HCEC 1CT (cell line): Measurements from ENCODE around the gene DNM2.
"Not testable (repeated sequence)": the region's sequence is repeated elsewhere in the genome, so short reads cannot be mapped to it uniquely, and the experiment has no call there.

Experiments used
- DNase-seq: peaks from one replicate; pipeline ENCODE4 v3.0.0-alpha.2; 2017

DNM2 gene

DNA sequence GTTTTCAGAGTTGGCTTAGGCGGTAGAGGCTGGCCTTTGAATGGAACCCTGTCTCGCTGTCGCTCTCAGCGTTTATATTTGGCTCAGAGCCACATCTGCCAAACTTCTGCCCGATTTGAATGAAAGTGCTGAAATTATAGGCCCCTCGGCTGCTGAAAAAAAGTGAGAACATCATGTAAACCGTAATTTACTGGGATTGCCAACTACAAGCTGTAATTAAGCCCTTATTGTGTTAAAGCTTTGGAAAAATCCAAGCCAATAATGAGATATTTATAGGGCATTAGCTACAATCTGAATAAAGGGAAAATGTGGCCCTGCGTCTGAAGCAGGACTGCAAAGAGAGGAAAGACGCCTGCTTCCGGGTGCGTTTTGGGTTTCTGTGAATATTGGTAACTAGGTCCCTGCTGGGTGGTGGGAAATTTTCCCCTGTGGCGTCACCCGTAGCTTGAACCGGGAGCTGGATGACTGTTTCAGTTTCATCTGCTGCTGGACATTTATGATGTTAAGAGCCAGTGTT is 9.9 kb downstream of the DNM2 start:
- no peak for DNase-seq

DNA sequence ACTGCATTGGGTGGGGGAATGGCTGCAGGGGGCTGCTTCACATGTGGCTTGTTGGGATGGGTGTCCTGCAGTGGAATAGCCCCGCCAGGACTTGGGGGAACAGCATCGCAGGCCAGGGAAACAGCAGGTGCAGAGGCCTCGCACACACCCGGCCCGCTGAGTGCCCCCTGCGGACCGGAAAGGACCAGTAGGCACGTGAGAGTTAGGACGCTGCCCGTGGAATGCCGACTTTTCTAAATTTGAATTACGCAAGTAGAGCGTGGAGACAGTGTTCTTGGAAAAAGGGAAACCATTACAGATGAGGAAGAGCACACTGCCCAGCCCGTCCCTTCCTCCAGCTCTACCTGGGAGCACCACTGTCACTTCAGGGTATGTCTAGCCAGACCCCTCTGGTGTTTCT is 11.5 kb downstream of the DNM2 start:
- no peak for DNase-seq

DNA sequence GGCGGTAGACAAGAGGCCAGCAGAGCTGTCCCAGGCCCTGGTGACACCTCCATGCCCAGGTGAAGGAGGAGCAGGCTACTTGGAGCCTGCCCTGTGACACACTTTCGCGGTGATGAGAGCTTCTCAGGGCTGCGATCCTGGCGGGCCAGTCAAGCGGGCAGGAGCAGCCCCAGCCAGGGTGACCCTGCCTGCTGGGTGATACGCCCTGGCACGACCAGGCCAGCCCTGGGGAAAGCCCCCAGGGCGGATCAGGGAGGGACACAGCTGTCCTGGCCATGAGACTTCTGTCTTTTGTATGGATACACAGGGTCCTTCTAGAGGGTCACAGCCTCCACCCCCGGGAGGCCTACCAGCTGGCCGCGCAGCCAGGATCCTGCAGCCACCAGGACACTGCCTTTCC is 13.1 kb downstream of the DNM2 start:
- DNase-seq: no peak

DNA sequence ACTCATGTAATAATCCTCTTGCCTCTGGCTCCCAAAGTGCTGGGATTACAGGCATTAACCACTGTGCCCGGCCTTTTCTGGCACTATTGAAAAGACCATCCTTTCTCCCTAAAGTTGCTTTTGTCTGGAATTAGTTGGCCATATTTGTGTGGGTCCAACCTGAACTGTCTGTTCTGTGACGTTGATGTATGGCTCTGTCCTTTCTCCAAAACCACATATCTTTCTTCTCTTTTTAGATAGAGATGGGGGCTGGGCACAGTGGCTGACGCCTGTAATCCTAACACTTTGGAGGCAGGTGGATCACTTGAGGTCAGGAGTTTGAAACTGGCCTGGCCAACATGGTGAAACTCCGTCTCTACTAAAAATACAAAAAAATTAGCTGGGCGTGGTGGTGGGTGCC is 17.9 kb downstream of the DNM2 start:
- DNase-seq: no peak

DNA sequence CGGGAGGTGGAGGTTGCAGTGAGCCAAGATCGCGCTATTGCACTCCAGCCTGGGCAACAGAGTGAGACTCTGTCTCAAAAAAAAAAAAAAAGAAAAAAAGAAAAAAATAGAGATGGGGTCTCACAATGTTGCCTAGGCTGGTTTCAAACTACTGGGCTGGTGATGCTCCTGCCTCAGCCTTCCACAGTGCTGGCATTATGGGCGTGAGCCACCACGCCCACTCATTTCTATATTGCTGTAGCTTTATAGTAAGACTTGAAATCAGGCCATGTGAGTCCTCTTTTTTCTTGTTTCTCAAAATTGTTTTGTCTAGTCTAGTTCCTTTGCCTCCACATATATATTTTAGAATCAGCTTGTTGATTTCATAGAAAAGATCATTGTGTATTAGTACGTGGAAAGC is 18.3 kb downstream of the DNM2 start:
- DNase-seq: no peak

DNA sequence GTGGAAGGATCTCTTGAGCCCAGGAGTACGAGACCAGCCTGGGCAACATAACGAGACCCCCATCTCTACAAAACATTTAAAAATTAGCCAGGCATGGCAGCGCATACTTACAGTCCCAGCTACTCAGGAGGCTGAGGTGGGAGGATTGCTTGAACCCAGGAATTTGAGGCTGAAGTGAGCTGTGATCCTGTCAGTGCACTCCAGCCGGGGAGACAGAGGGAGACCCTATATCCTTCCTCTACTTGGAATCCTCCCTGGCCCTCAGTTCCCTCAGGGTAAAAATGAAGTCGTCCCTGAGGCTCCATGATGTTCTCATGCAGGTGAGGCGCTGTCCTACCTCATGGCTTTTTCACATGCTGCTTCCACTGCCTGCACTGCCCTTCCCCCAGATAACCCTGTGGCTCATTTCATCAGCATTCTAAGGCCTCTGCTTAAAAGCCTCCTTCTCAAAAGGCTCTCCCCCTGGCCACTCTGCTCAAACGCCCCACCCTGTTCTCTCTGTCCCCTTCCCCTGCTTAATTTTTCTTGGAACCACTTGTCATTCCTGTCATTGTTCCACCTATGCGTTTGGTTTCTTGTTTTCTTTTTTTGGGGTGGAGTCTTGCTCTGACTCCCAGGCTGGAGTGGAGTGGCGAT is 19.2 kb downstream of the DNM2 start:
- no peak for DNase-seq

DNA sequence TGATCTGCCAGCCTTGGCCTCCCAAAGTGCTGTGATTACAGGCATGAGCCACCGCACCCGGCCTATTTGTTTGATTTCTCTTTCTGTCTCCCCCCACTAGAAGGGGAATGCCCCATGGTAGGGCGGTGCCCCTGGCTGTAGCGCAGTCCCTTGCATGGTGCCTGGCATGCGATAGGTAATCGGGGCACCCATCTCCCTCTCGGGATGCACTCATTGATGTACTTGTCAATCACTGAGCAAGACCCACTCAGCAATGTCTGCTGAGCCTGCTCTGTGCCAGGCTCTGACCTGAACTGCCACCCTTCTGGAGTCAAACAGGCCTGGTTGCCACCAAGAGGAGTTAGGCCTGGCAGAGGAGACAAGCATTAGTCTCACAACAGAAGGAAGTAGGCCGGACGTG is 19.8 kb downstream of the DNM2 start:
- DNase-seq: no peak

DNA sequence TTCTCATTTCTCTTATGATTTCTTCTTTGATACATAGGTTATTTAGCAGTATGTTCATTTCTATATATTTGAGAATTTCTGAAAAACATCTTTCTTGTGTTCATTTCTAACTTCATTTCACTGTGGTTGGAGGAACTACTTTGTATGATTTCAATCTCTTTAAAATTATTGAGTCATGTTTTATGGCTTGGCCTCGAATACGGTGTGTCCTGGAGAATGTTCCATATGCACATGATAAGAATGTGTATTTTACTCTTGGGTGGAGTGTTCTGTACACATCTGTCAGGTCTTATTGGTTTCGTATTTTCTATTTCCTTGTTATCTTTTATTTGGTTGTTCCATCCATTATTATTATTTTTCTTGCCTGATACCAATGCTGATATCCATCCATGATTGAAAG is 22.9 kb downstream of the DNM2 start:
- no peak for DNase-seq

DNA sequence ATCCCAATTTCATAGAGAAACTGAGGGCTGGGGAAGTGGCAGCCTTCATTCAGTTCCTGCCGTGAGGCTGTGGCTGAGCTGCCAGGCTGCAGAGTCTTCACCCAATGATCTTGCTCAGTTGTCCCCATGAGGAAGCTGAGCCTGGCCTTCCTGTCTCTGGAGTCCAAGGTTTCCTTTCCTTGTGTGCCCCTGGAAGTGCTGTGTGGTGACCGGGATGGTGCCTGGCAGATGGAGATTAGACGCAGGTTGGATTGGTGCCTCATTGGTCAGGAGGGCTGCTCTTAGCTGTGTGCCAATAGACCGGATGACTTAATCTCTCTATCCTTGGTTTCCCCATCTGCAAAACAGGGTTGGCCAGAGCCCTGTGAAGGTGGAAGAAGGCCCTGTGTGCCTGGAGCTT is 24.6 kb downstream of the DNM2 start:
- DNase-seq: no peak

DNA sequence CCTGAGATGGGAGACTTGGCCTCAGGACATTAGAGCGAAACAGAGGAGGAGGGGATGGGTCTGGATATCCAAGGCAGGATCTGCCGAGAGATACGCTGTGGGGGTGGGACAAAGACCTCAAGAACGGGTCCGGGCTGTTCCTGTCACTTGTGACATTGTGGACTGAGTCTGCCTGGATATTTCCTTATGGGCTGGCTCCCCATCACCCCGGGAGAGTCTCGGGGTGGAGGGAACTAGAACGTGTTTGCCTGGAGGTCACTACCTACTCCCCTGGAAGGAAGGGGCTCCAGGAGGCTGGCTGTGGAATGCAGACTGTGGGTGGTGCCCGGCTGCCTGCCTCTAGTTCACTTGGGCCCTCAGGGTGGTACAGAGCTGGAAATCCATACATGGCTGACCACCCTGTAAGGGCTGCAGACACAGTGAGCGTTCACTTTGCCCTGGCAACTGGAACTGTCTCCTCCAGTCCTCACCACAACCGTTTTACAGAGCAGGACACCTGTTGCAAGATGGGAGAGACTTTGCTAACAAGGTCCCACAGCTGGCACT is 26.4 kb downstream of the DNM2 start:
- DNase-seq: no peak

DNA sequence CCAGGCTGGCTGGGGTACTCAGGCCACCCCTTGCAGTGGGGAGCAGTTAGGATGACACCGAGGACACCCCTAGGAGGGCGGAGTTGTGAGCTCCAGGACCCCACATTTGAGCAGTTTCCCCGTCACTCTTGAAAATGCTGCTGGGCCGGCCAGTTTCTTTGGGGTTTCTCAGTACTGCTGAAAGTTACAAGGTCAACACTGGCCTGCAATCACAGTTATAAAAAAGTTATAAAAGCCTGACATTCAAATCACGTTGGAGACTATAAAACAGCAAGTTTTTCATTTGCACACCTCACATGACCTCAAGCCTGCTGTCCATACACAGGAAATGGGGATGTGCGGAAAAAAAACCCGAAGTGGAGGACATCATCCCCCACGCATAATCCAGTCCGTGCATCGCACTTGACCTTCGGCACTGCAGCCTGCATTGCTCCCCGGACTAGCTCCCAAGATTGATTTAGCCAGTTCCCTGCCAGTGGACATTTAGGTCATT is 27.0 kb downstream of the DNM2 start:
- no peak for DNase-seq

DNA sequence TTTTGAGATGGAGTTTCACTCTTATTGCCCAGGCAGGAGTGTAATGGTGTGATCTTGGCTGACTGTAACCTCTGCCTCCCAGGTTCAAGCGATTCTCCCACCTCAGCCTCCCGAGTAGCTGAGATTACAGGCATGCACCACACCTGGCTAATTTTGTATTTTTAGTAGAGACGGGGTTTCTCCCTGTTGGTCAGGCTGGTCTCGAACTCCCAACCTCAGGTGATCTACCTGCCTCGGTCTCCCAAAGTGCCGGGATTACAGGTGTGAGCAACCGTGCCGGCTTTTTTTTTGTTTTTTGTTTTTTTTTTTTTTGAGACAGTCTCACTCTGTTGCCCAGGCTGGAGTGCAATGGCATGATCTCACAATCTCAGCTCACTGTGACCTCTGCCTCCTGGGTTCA is 28.6 kb downstream of the DNM2 start:
- not testable (repeated sequence) for DNase-seq

DNA sequence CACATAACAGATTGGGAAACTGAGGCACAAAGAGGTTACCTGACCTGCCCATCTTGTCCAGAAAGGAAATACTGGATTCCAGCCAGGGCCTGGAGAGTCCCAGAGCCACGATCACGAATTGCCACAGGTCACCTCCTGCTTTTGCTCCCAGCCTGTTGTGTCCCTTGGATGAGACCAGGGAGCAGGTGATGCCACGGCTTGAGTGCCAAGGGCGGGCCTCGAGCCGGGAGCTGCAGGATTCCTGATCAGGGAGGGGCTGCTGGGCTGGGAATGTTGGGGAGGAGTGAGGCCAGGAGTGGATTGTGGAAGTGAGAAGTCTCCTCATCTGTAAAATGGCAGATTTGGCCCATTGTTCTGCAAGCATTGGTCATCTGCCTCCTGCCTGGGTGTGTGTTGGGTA is 29.4 kb downstream of the DNM2 start:
- no peak for DNase-seq

DNA sequence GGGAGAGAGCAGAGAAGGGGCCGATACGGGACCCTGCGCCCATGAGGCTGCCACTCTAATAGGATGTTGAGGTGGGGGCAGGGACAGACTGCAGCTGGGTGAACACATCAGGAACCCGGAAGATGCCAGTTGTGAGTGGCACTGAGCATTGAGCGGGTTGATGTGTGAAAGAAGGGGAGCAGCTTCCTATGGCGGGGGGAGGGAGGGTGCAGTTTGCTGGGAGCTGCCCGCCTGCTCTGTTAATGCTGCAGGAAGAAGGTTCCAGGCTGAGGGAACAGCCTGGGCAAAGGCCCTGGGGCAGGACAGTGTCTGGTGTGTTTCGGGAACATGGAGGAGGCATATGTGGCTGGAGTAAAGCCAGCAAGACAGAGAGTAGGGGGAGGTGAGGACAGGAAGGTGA is 29.8 kb downstream of the DNM2 start:
- no peak for DNase-seq

DNA sequence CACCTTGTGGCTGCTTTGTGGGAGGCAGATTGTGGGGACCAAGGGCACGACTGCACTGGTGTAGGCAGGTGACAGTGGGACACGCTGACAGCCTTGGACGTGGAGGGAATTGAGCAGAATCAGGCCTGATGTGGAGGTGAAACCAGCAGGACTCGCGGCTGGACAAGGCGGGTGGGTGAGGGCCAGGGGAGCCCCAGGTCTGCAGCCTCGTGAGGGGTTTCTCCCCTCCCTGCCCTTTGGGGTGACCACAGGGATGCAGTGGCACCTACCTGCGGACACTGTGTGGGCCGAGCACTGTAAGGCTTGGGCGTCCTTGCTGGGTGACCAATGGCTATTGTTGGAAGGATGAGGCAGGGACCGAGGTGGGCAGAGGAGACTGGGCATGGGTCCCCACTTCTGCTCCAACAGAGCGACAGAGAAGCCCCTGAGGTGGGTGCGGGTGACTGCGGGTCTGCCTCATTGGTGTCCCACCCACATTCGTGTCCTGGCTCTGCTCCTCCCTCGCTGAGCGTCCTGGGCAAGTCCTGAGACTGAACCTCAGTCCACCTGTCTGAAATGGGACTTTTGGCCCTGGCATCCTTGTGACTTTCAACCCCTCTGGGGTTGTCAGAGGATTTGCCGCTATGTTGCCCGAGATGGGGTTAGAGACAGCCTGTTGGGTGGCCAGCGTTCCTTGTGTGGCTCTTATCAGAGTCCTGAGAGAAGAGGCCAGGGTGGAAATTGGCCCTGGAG is 30.5 kb downstream of the DNM2 start:
- DNase-seq: no peak

DNA sequence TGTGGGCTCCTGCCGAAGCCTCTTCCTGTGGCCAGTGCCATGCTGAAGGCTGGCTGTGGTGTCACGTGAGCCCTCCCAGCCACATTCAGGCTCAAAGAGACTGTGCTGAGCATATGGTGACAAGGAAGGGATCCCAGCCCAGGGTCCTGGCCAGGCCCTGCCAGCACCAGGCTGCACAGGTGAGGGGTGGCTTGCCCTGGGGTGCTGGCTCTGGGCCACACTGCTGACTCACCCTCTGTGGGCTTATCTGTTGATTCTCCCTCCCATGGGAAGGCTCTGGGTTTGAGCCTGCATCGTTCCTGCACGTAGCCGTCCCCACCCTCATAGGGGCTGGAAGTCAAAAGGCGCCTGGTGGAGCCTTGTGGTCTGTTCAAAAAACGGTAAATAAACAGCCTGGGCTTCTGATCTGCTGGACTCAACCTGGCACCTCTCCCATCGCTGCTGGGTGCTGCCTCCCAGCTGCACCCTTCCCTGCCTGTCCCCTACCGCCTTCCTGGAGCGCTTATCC is 31.1 kb downstream of the DNM2 start:
- DNase-seq: no peak

DNA sequence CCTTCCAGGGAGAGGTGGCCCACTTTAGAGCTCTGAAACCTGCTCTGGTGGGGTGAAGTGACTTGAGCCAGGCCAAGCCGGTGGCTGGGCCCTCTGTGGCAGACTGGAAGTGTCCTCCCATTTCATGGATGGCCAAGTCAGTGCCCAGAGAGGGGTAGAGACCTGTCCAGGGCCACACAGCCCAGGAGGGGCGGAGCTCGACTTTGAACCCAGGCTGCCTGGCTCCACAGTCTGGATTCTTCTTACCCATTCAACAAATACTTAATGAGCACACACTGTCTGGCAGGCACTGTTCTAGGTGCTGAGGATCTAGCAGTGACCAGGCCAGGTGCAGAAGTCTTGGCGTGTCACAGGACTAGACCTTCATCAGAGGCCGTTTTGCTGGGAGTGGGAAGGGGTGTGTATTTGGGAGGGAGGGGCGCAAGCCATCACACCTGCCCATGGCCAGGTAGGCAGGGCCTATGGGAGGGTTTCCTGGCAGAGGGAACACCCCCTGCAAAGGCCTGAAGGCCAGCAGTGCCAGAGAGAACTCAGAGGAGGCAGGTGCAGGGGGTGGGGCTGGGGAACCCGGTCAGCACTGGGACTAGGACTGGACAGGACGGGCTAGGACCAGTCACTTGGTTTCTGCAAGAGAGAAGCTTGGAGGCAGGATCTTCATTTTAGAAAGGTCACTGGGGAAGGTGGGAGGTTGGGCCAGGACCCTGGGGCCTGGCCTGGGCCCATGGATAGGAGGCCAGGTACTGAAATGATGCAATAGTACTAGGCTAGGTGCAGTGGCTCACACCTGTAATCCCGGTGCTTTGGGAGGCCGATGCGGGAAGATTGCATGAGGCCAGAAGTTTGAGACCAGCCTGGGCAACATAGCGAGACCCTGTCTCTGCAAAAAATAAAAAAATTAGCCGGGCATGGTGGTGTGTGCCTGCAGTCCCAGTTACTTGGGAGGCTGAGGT is 31.8 kb downstream of the DNM2 start:
- no peak for DNase-seq

DNA sequence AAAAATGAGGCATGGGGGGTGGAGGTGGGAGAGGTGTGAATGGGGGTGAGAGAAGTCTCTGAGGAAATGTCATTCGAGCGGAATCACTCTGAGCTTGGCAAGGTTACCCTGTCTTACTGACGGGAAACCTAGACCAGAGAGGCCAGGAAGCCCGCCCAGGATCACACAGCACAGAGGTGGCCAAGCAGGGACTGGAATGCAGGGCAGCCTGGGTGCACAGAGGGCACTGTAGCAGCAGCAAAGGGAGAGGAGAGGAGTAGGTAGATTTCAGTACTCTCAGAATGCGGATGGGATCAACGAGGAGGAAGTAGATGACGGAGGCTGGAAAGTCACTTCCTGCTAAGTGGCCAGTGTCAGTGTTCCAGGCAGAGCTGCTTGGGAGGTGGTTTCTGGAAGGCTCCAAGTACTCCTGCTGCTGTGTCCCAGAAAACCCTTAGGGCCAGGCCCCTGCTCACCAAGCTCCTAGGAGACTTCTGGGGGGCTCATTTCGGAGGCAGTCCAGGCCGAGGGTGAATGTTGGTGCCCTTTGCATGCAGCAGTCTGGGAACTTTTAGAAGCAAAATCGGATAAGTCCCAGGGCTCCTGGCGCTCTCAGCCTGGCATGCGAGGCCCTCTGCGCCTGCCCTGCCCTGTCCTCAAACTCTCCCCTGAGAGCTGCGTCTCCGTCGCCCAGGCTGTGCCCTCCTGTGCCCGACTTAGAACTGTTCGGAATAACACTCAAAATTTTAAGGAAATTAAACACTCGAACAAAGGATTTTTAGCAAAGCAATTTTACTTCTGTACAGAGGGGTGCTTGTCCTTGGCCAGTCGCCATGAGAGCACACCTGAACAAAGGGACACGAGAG is 33.5 kb downstream of the DNM2 start:
- DNase-seq: no peak

DNA sequence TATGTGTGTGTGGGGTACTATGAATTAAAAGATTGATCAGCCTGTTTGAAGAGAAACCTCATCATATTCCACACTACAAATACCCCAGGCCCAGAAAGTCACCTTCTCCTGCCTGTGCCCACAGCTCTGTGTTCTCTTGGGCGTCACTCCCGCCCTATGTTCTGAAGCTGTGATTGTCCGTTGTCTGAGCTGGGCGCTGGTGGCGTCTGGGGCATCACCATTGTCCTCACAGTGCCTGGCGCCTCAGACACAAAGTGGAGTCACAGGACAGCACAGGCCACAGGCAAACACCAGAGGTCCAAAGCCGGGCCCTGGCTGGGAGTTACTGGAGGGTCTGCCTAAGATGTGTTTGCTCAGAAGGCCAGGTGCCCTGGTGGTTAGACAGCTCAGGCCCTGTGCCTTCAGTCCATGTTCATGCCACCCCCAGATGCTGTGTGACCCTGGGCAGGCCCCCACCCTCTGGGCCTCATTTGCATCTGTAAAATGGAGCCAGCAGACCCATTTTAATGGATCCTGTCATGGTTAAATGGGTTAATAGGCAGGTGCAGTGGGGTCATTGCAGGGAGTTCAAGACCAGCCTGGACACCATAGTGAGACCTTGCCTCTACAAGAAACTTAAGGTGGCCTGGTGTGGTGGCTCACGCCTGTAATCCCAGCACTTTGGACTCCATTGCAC is 34.5 kb downstream of the DNM2 start:
- DNase-seq: no peak

DNA sequence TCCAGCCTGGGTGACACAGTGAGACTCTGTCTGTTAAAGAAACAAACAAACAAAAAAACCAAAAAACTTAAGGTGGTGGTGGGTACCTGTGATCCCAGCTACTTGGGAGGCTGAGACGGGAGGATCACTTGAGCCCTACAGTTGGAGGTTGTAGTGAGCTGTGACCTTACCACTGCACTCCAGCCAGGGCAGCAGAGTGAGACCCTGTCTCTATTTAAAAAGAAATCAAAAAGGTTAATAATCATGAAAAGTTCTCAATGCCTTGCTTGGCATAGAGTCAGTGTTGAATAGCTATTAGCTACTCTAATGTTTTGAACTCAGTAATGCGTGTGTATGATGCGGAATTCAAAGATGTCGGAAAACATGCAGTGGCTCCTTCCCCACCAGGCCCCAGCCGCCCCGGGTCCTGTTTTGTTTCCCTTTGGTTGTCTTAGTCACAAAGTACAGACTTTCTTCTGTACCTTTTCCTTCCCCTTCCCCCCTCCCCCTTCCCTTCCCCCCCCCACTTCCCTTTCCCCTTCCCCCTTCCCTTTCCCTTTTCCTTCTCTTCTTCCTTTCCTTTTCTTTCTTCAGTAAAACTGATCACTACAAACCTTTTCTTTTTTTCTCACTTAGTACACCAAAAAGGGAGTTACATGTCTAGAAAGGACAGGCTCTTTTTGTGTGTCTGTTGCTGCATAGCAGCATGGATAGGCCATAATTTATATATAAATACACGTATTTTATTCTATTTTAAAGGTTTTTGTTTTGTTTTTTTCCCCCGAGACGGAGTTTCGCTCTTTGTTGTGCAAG is 35.2 kb downstream of the DNM2 start:
- no peak for DNase-seq
